Measurements from ENCODE around the gene URI1. TPM values are rescaled to one million over a fixed set of nuclear protein-coding genes. Genes with fewer than 3 reads are reported as not detected.

Gene URI1
- total RNA-seq, 2 donors from 2014 or later, result 49.6 to 59.7 TPM

DNA sequence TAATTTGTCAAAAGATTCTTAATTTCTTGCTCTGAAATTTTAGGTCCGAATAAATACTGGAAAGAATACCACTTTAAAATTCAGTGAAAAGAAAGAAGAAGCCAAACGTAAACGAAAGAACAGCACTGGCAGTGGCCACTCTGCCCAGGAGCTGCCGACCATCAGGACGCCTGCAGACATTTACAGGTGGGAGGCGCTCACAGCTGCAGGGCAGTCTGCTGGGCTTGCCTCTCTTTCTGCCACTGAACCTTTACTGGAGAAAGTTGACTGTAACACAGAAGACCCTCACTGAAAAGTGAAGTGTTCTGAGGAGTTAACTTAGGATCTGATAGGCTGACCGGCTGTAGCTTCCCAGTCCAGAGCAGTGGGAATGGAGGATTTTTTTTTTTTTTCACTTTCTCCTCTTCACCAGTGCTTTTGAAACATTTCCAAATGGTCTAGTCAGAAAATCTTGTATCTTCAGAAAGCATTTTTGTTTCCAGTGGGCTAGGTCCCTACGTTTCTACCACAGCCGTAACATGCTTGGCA is 69.1 kb downstream of the URI1 start:
- TF ChIP-seq, protein P1, sequence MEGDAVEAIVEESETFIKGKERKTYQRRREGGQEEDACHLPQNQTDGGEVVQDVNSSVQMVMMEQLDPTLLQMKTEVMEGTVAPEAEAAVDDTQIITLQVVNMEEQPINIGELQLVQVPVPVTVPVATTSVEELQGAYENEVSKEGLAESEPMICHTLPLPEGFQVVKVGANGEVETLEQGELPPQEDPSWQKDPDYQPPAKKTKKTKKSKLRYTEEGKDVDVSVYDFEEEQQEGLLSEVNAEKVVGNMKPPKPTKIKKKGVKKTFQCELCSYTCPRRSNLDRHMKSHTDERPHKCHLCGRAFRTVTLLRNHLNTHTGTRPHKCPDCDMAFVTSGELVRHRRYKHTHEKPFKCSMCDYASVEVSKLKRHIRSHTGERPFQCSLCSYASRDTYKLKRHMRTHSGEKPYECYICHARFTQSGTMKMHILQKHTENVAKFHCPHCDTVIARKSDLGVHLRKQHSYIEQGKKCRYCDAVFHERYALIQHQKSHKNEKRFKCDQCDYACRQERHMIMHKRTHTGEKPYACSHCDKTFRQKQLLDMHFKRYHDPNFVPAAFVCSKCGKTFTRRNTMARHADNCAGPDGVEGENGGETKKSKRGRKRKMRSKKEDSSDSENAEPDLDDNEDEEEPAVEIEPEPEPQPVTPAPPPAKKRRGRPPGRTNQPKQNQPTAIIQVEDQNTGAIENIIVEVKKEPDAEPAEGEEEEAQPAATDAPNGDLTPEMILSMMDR (conservative IDR thresholded peaks at IDR 0.05), result peak; percentile 40
- Histone ChIP-seq H3K27ac (ENCODE audit: low read depth, low read length) (no peak overlapping the region), H3K4me3 (ENCODE audit: low read length) (no peak overlapping the region), H3K27me3 (ENCODE audit: control insufficient read depth, insufficient read depth, low read length, poor library complexity, severe bottlenecking) (no peaks in the 10 kb centered on the region), H3K36me3 (ENCODE audit: control insufficient read depth, insufficient read depth, low read length) (peaks cover 67% of the 10 kb centered on the region), H3K4me1 (ENCODE audit: control insufficient read depth, insufficient read depth, low read length) (no peaks in the 10 kb centered on the region), H3K9me3 (ENCODE audit: control insufficient read depth, low read length) (no peaks in the 10 kb centered on the region), H3K9ac (ENCODE audit: extremely low read depth, low read length, poor library complexity, severe bottlenecking) (no peak overlapping the region)
- peaks cover 20% of the 10 kb centered on the region for H3K36me3 Mint-ChIP-seq (ENCODE audit: low read depth)
- H3K27ac Mint-ChIP-seq, result no peak overlapping the region
- WGBS, 2 experiments (ENCODE audit: insufficient coverage in 1 of 2, insufficient read length in 1 of 2), result 80 to 82% methylated on average over 5 to 9 of the region's 9 CpGs
- no peak overlapping the region for H3K4me3 Mint-ChIP-seq
- no peaks in the 10 kb centered on the region for H3K9me3 Mint-ChIP-seq
- H3K27me3 Mint-ChIP-seq (ENCODE audit: insufficient read depth), result no peaks in the 10 kb centered on the region
- DNase-seq, result peak; percentile 61
- H3K4me1 Mint-ChIP-seq, result peaks cover 11% of the 10 kb centered on the region

DNA sequence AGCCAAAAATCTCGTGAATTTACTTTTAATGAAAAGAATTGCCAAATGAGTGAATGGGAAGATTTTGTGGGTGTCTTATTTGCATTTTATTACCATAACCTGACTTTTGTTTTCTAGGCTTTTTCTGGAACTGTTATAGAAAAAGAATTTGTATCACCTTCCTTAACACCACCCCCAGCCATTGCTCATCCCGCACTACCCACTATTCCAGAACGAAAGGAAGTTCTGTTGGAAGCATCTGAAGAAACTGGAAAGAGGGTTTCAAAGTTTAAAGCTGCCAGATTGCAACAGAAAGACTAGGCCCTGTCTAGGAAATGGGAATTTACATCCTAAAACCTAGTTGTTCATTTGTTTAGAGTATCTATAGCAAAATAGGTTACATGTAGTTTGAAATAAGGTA is 72.7 kb downstream of the URI1 start:
- TF ChIP-seq, protein P1 (conservative IDR thresholded peaks at IDR 0.05), result no peak
- no peaks in the 10 kb centered on the region for H3K27me3 Mint-ChIP-seq (ENCODE audit: insufficient read depth)
- no peak for DNase-seq
- no peak overlapping the region for H3K4me3 Mint-ChIP-seq
- Histone ChIP-seq H3K9me3 (ENCODE audit: control insufficient read depth, low read length) (no peaks in the 10 kb centered on the region), H3K9ac (ENCODE audit: extremely low read depth, low read length, poor library complexity, severe bottlenecking) (no peak overlapping the region), H3K4me1 (ENCODE audit: control insufficient read depth, insufficient read depth, low read length) (no peaks in the 10 kb centered on the region), H3K27me3 (ENCODE audit: control insufficient read depth, insufficient read depth, low read length, poor library complexity, severe bottlenecking) (no peaks in the 10 kb centered on the region), H3K36me3 (ENCODE audit: control insufficient read depth, insufficient read depth, low read length) (peaks cover 58% of the 10 kb centered on the region), H3K27ac (ENCODE audit: low read depth, low read length) (no peak overlapping the region), H3K4me3 (ENCODE audit: low read length) (no peak overlapping the region)
- no peak overlapping the region for H3K27ac Mint-ChIP-seq
- peaks cover 20% of the 10 kb centered on the region for H3K36me3 Mint-ChIP-seq (ENCODE audit: low read depth)
- no peaks in the 10 kb centered on the region for H3K9me3 Mint-ChIP-seq
- peaks cover 3% of the 10 kb centered on the region for H3K4me1 Mint-ChIP-seq
- 91% methylated on average over 3 of the region's 3 CpGs; no CpG with 5 or more reads in 1 of the 2 experiments for WGBS, 2 experiments (ENCODE audit: insufficient coverage in 1 of 2, insufficient read length in 1 of 2)

DNA sequence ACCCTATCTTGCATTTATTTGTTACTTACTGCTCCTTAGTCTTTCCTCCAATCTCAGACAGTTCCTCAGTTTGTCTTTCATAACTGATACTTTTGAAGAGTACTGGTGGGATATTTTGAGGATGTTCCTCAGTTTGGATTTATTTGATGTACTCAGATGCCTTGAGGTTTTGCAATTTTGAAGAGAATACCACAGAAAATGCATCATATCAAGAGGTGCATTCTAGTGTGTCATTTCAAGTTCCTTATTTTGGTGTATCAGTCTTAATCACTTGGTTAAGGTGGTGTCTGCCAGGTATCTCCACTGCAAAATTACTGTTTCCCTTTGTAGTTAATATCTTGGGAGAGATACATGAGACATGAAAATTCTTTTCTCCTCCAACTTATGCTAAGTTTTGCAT is 75.1 kb downstream of the URI1 start:
- no peaks in the 10 kb centered on the region for H3K4me1 ChIP-seq (ENCODE audit: control insufficient read depth, insufficient read depth, low read length)
- no peak overlapping the region for H3K9ac ChIP-seq (ENCODE audit: extremely low read depth, low read length, poor library complexity, severe bottlenecking)
- H3K27me3 Mint-ChIP-seq (ENCODE audit: insufficient read depth), result no peaks in the 10 kb centered on the region
- H3K36me3 ChIP-seq (ENCODE audit: control insufficient read depth, insufficient read depth, low read length), result peaks cover 41% of the 10 kb centered on the region
- no peak overlapping the region for H3K27ac ChIP-seq (ENCODE audit: low read depth, low read length)
- H3K4me3 ChIP-seq (ENCODE audit: low read length), result no peak overlapping the region
- no peak overlapping the region for H3K27ac Mint-ChIP-seq
- H3K36me3 Mint-ChIP-seq (ENCODE audit: low read depth), result peaks cover 21% of the 10 kb centered on the region
- H3K4me3 Mint-ChIP-seq, result no peak overlapping the region
- no peaks in the 10 kb centered on the region for H3K4me1 Mint-ChIP-seq
- TF ChIP-seq, protein P1 (conservative IDR thresholded peaks at IDR 0.05), result no peak
- DNase-seq, result no peak
- H3K9me3 ChIP-seq (ENCODE audit: control insufficient read depth, low read length), result no peaks in the 10 kb centered on the region
- no peaks in the 10 kb centered on the region for H3K27me3 ChIP-seq (ENCODE audit: control insufficient read depth, insufficient read depth, low read length, poor library complexity, severe bottlenecking)
- peaks cover 1% of the 10 kb centered on the region for H3K9me3 Mint-ChIP-seq

Data from endodermal cell (in vitro differentiated cells).